Activated CD8-positive, alpha-beta memory T cell treated with anti-CD3 and anti-CD28 coated beads, Interleukin-2, amount 50 U/mL, for 1 hour (primary cell): ENCODE results near the gene SLC41A2.
"Not testable (repeated sequence)": the region's sequence is repeated elsewhere in the genome, so short reads cannot be mapped to it uniquely, and the experiment has no call there.

Experiments used
- DNase-seq: peaks from one replicate; pipeline ENCODE4 v3.0.0-alpha.2; 2020; ENCODE audit errors: extremely low read depth

Gene SLC41A2

DNA sequence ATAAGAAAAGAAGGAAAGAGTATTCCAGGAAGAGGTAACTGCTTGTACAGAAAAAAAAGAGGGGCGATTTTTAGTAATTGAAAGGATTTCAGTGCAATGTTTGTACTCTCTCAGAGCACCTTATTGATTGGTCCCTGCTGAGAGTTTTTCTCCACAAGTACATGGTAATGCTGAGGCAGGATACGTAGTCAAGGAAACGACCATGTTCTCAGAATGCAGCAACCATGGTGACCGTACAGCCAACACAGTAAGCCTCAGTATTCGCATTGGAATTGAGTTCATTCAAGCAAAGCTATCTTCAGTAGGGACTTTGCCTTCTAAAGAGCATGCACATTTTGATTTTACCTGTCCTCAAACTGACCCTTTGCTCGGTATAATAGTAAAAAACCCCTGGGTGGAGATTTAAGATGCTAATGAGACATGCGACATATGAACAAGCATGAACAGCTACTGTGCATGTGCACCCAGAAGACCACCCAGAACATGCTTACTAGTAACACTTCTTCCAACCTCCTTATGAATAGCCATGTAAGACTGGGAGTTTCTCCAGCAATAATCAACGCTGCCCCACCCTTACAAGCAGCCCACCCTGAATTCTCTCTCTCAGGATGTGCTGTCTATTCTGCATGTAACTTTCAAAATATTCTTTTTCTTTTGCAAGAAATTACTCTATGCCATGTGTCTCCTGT, 6.2 kb upstream of the SLC41A2 start:
- DNase-seq = no peak

GRCh38 chr12:104963757-104964156, 5.7 kb upstream of the SLC41A2 start:
- no peak for DNase-seq

DNA sequence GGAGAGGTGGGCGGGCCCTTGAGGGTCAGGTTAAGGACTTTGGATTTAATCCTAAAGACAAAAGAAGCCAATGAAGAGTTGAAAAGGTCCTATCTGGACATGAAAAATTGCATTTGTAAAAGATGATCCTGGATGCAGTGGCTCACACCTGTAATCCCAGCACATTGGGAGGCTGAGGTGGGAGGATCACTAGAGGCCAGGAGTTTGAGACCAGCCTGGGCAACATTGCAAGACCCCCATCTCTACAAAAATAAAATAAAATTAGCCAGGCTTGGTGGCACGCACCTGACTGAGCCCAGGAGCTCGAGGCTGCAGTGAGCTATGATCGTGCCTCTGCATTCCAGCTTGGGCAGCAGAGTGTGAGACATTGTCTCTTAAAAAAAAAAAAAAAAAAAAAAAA, 2.4 kb upstream of the SLC41A2 start:
- no peak for DNase-seq

DNA sequence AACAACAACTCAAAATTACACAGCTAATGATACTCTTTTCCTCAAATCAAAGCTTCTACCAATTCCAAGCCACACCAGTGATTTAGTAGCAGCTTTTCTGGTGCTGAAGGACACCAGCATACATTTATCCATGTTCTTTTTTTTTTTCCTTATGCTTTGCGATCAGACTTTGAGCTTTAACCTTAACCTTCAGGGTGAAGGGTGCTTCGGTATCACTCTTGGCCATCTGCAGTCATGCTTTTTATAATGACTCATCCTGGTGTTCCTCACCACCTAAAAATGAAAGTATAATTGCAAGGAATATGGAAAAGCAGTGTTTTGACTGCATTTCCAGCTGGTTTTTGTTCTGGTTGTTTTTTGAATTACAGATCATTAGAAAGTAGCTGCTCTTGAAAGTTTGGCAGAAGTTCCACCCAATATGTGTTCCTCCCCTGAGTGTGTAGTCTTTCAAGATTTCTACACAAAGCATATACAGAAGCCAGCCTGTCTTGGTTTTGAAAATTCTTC, 1.3 kb upstream of the SLC41A2 start:
- DNase-seq = no peak

- DNase-seq = no peak
Observed at GRCh38 chr12:104958805-104959334, 780 bp upstream of the SLC41A2 start.

DNA sequence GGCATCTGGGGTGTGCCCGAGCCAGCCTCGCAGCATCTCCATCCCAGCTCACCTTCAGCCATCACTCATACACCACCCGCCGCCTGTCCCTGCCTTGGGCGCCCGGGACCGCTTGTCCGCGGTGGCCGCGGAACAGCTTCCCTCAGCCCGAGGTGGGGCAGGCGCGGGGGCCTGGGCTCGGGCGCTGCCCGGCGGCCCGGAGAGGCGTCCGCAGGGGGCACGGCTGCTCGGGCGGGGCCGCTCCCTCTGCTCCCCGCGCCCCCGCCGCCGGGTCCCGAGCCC, 430 bp downstream of the SLC41A2 start:
- no peak for DNase-seq

DNA sequence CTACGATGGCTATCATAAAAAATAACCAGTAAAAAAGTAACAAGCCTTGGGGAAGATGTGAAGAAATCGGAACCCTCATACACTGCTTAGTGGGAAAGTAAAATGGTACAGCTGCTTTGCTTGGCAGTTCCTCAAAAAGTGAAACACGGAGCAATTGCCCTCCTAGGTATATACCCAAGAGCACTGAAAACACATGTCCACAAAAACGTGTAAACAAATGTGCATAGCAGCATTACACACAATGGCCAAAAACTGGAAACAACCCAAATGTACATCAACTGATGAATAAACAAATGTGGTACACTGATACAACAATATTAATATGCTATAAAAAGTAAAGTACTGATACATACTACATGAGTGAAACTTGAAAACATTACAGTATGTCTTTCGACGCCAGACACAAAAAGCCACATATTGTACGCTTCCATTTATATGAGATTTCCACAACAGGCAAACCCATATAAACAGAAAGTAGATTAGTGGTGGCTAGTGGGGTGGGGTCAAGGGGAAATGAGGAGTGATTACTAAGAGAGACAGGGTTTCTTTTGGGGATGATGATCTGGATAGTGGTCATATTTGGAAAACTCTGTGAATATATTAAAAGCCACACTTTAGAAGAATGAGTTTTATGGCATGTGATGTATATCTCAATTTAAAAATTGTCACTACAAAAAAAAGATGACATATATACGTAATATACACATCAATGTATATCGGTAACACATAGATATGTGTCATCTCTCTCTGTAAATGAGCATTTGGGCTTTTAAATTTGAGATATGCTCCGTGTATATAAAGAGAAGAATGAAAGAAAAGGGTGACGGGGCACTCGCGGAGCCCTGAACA, 996 bp downstream of the SLC41A2 start:
- DNase-seq = no peak

DNA sequence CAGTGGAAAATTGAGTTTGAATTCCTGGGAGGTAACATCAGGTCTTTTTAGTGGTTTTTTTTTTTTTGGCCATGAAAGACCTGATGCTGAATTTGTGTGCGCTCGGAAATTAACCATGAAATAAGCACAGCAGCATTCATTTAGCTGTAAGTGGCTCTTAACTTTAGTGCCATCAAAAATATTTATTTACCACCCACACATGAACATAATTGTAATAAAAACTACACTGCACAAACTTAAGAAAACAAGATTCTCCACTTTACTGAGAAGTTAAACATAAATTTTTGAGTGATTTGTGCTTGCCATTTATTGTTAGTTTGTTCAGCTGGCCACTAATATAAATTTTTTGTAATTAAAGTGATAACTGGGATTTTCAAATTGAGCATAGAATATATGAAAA, 2.4 kb downstream of the SLC41A2 start:
- no peak for DNase-seq

DNA sequence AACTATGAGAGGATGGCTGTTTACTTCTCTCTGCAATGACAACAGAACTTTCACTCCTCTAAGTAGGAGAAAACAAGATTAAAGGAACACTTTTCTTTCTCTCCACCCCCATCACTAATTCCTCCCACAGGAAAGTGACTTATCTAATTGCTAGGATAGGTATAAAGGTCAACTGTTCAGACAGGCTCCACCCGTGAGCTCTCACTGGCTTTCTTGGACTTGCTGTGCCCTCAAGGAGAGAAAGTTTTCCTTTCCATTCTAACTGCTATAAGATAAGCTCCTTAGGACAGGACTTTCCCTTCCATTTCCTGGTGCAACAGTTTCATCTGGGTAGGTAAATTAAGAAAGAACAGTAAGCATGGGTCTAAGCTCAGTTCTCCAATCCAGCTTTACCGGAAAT, 4.8 kb downstream of the SLC41A2 start:
- DNase-seq = no peak

DNA sequence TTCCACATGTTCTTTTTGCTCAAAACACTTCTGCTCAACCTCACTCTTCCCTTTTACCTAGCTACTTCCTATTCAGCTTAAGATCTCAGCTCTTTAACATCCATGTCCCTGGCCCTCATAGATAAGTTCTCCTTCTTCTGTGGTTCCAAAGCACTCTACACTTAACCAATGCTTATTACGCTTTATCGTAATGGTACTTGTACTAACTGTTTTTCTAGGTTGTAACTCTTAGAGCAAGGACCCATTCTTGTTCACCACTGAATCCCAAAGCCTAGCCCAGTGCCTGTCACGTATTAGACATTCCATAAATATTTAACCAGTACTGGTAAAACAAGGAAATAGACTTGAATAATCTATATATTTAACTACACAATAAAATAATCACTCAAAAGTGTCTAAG, 5.3 kb downstream of the SLC41A2 start:
- DNase-seq = no peak

DNA sequence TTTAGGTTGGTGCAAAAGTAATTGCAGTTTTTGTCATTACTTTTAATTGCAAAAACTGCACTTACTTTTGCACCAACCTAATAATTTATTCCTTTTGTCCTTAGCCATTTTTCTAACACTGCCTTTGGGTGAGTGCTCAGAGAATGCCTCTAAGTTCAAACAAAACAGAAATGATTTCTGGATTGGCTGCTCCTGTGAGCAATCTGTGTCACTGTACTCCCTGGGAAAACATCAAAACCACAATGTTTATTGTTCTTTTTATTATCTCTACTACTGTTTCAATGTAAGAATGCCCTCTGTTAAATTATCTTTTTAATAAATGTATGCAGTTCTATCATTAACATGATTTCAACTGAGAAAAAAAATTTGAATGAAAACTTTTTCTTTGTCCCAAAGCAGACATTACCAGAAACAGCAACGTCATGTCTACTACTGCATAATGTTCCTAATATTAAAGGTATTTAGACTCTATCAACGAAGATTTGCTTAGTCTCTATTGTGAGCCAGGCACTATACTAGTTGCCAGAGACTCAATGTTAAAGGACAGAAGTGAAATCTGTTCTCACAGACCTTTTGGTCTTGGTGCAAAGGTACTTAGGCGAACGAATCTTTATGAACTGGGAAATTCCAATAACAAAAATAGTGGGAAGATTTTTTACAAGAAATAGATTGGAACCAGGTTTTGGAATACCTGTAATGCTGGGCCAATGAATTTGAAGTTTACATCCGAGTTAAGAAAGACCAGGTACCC, 6.2 kb downstream of the SLC41A2 start:
- DNase-seq = no peak

GRCh38 chr12:104948716-104949115, 9.4 kb downstream of the SLC41A2 start:
- DNase-seq = not testable (repeated sequence)

DNA sequence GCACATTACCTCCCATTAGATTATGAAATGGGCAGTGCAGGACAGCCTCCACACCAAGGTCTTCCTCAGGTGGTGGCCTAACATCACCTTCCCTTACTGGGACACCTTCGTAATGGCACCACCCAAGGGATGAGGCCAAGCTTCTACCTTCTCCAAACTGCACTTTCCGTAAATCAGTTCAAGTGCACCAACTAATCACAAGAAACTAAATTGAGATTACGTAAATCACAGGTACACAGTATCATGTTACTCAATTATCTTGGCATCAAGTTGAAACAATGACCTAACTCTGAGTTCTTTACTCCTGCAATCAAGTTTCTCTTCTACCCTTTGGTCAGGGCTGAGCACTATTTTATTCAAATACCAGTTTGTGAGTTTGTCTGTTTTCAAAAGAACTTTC, 13.8 kb downstream of the SLC41A2 start:
- no peak for DNase-seq

GRCh38 chr12:104943401-104943800, 14.7 kb downstream of the SLC41A2 start:
- not testable (repeated sequence) for DNase-seq

- no peak for DNase-seq
Observed at GRCh38 chr12:104942075-104942474, 16.0 kb downstream of the SLC41A2 start.

DNA sequence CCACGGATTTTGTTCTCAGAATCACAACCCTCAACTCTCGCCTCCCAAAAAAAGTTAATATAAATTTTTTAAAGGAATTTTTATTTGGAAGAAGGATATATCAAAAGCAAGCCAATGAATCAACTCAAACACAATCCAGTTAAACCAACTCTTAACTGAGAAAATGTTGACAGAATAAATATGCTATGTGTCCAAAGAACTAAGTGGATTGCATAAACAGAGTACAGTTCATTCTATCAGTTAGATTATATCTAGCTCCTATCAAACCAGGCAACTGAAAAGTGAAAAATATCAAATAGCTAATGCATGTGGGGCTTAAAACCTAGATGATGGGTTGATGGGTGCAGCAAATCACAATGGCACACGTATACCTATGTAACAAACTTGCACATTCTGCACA, 16.6 kb downstream of the SLC41A2 start:
- no peak for DNase-seq

- no peak for DNase-seq
Observed at GRCh38 chr12:104939089-104939488, 19.0 kb downstream of the SLC41A2 start.

DNA sequence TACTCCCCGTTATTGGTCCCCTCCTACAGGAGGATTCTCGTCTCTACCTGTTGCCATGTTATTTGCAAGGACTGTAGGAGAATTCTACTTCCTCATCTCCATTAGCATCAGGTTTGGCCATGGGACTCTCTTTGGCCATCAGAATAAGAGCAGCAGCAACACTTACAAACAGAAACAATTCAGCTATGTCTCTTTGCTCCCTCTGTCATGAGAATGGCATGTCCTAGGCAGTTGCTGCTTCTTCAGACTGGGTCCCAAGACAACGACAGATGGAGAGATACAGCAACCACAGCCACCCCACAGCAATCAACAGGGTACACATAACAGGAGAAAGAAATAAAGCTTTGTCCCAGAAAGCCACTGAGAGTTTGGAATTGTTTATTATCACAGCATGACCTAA, 19.7 kb downstream of the SLC41A2 start:
- no peak for DNase-seq

DNA sequence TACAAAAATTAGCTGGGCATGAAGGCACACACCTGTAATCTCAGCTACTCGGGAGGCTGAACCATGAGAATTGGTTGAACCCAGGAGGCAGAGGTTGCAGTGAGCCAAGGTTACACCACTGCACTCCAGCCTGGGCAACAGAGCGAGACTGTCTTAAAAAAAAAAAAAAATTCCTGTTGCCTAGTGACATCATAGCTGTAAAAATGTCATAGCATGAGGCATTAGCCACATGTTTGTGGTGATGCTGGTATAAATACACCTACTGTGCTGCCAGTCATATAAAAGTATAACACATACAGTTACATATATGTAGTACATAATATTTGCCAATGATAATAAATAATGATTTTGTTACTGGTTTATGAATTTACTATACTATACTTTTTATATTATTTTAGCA, 22.2 kb downstream of the SLC41A2 start:
- no peak for DNase-seq

- DNase-seq = no peak
Observed at GRCh38 chr12:104933778-104934177, 24.3 kb downstream of the SLC41A2 start.

DNA sequence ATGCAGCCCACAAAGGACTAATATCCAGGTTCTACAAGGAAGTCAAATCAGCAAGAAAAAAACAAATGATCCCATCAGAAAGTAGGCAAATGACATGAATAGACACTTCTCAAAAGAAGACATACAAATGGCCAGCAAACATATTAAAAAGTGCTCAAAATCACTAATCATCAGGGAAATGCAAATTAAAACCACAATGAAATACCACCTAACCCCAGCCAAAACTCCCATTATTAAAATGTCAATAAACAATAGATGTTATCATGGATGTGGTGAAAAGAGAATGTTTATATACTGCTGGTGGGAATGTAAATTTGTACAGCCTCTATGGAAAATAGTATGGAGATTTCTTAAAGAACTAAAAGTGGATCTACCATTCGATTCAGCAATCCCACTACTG, 25.0 kb downstream of the SLC41A2 start:
- no peak for DNase-seq
